CD4-positive, alpha-beta T cell treated with Interleukin-17A for 1 hour (primary cell): ENCODE data around the gene TMEM126A.
A peak's percentile ranks its signal among the peaks of the same experiment; 100 is the strongest.

ENCODE experiments used
- DNase-seq: peaks from one replicate; pipeline ENCODE4 v3.0.0-alpha.2; 2020

Gene TMEM126A

DNA sequence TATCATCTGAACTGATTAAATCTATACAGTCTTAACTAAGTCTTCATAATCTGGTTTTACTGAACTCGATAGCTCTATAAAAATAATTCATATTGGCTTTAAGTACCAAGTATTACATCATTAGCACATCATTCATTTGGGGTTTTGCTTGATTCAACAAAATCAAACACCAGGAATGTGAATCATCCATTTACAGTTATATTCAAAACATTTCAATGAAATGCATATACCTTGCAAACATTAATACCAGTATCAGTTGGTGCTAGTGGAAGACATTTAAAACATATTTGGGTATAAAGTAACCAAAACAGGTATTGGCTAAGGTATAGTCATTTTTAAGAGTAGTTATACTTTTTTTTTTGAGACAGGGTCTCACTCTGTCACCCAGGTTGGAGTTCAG lies 50.4 kb downstream of the TMEM126A start:
- DNase-seq, result no peak

DNA sequence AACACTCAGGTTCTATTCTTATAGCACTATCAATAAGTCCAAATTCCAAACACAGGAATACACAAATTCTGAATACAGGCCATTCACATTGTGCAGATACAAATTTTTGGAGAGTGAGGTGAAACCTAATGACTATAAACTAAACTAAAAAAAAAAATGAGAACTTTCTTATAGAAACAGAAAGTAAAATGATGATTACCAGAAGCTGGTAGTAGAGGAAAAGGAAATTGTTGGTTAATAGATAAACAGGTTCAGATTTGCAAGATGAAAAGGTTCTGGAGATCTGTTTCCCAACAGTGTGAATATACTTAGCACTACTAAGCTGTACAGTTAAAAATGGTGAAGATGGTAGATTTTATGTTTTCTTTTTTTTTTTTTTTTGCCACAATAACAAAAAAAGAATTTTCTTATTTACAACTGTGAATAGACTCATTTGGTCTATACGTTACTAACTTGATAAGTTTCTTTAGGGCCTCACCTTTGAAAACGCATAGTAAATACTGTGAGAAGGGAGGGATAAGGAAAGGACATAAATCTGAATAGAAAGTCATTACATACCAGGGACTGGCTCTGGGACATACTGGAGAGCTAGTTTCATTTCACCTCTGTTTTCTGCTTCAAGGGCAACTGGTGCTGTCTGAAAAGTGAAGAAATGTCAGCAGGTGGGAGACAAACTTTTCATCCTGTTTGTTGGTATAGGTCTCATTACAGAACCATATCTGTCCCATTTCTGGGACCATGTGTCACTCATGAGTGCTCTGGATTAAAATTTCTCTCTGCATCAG lies 52.4 kb downstream of the TMEM126A start:
- DNase-seq, result peak; percentile 45

DNA sequence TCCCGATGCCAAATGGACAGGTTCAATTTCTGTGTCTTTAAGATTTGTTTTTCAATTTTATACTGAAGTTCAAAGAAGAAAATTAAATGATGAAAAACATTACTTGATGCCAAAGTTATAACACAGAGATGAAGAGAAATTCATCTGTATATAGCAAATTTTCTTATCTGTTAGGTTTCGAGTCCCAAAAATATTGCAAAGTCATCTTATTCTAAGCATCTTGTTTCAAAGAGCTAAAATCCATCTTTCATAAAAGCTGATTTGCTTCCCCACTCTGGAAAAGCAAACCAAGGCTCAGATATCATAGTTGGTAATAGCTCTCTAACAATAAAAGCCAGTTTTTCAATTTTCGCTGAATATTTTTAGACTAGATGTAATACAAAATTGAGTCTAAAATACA lies 57.2 kb downstream of the TMEM126A start:
- no peak for DNase-seq

DNA sequence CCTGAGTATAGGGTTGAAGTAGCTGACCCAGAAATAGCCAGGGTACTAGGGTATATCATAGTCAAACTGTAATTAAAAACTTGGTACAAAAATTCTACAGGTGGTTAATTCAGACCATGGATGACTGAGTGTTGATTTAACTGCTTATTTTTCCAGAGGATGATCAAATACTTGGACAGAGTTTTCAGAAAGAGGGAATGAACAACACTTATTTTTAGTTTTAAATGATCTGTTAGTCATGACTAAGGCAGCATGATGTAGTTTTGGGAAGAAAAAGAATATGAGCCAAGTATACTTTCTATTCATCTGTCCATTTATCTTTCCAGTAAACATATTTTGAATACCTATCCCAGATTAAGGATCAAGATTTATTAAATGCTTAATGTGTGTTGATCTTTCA lies 58.0 kb downstream of the TMEM126A start:
- no peak for DNase-seq
